ENCODE measurements around the gene EHMT1. TPM values are rescaled to one million over a fixed set of nuclear protein-coding genes. Genes with fewer than 3 reads are reported as not detected.

The EHMT1 gene
- total and polyA plus RNA-seq, 10 of the 15 experiments (the other 5 are each of a cell fraction or from before 2014, with no cell fraction given), result 2.9 to 100 (median 48.1) TPM

DNA sequence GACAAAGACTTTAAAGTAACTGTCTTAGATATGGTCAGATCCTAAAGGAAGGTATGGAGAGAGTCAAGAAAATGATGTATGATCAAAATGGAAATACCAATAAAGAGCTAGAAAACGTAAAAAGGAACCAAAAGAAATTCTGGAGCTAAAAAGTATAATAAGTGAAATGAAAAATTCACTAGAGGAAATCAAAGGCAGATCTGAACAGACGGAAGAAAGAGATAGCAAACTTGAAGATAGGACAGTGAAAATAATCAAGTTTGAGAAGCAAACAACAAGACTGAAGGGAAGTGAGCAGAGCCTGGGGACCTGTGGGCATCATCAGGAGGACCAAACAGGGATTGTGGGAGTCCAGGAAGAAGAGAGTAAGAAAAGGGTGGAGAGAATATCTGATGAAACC is 115.4 kb downstream of the EHMT1 start:
- Histone ChIP-seq H2AFZ (ENCODE audit: control insufficient read depth, low read depth, low read length) (no peak overlapping the region), H3K4me1 (ENCODE audit: control insufficient read depth, insufficient read depth, low read length) (peaks cover 16% of the 10 kb centered on the region), H3K27me3 (replicated peaks in 1 of 2; ENCODE audit: control insufficient read depth in 2 of 2, insufficient read depth in 2 of 2, low read length in 1 of 2) (no peaks in the 10 kb centered on the region), H4K20me1 (ENCODE audit: control insufficient read depth, insufficient read depth) (no peaks in the 10 kb centered on the region), H3K4me3 (no peak overlapping the region), H3K27ac (ENCODE audit: control insufficient read depth, insufficient read depth) (no peak overlapping the region), H3K9ac (ENCODE audit: control insufficient read depth, insufficient read depth, low read length) (no peak overlapping the region), H3K36me3 (ENCODE audit: control insufficient read depth in 2 of 2, insufficient read depth in 2 of 2, low read length in 1 of 2) (peaks cover 22 to 27% of the 10 kb centered on the region in 2 experiments), H3K79me2 (ENCODE audit: control insufficient read depth, insufficient read depth, low read length) (peaks cover 4% of the 10 kb centered on the region), H3K9me3 (replicated peaks; ENCODE audit: control insufficient read depth, insufficient read depth, low read length) (peaks cover 43% of the 10 kb centered on the region), H3K4me2 (ENCODE audit: control insufficient read depth, insufficient read depth) (no peak overlapping the region)
- no peak for FAIRE-seq
- in situ Hi-C loops (cut with MboI) (no loop called here), intact Hi-C loops (cut with micrococcal nuclease; ENCODE audit: unreplicated experiment) (no loop called here)
- 73% methylated on average over 2 of the region's 2 CpGs for WGBS (ENCODE audit: insufficient coverage, insufficient replicate concordance, low lambda C conversion rate, missing lambda C conversion rate)
- ChIA-PET SMC1A (ENCODE audit: uncharacterized antibody, unreplicated experiment) (interaction anchor here (1.0 kb wide), 1 partner anchor 105 kb away, joined by 3 read pairs; no protein-coding TSS in a partner anchor), CTCF (no interaction called here), RAD21 (ENCODE audit: unreplicated experiment) (interaction anchor here (1.6 kb wide), 1 partner anchor 27 kb away, joined by 4 read pairs; no protein-coding TSS in a partner anchor), POLR2A (no interaction called here)
- DNase-seq (ENCODE audit: low read depth, low spot score), result no peak
- ATAC-seq, result no peak
- BruUV-seq (replicated peaks), result no TSS peak
- TF ChIP-seq IKZF1 (conservative IDR thresholded peaks at IDR 0.05) (no peak), TAF1 (IDR thresholded peaks at IDR 0.05; ENCODE audit: borderline replicate concordance, low read depth, low read length) (no peak), ZNF274 (IDR thresholded peaks at IDR 0.05; ENCODE audit: insufficient read depth, insufficient read length) (no peak), SKIL (IDR thresholded peaks at IDR 0.05; ENCODE audit: low read depth, poor library complexity, severe bottlenecking) (peak; percentile 39), NBN (IDR thresholded peaks at IDR 0.05) (0 out of 2 replicates have a peak, but pooled peaks have one; percentile 24), POU2F2 (IDR thresholded peaks at IDR 0.05; ENCODE audit: borderline replicate concordance, low read depth, low read length) (no peak), MEF2A (IDR thresholded peaks at IDR 0.05; ENCODE audit: insufficient read depth, low read depth, low read length) (no peak), ZZZ3 (IDR thresholded peaks at IDR 0.05; ENCODE audit: control insufficient read depth, insufficient read length, low read depth) (no peak), SREBF1 (IDR thresholded peaks at IDR 0.05; ENCODE audit: low read length) (no peak), CBX5 (IDR thresholded peaks at IDR 0.05; ENCODE audit: low read depth) (peak; percentile 86), TCF12 (IDR thresholded peaks at IDR 0.05; ENCODE audit: low read depth, low read length) (no peak), YBX1 (IDR thresholded peaks at IDR 0.05) (no peak), MTA3 (IDR thresholded peaks at IDR 0.05; ENCODE audit: borderline replicate concordance, low read length) (no peak), REST (IDR thresholded peaks at IDR 0.05; ENCODE audit: low read depth, low read length) (no peak), ZNF207 (IDR thresholded peaks at IDR 0.05; ENCODE audit: borderline replicate concordance) (no peak), JUNB (IDR thresholded peaks at IDR 0.05) (no peak), NR2F1 (conservative IDR thresholded peaks at IDR 0.05) (no peak), RB1 (IDR thresholded peaks at IDR 0.05; ENCODE audit: borderline replicate concordance) (no peak), ZBTB4 (CRISPR knock-in tag; IDR thresholded peaks at IDR 0.05) (no peak)

Data from GM12878 (cell line).